OCI-LY7 (cell line): ENCODE results near the gene PARD6A.

Experiments
- CTCF ChIP-seq: fragments of 200-600 bp; sonication (generic); conservative IDR thresholded peaks from 2 replicates; pipeline ENCODE4 v1.5.1; 2014; ENCODE audit warnings: mild to moderate bottlenecking, antibody characterized with exemption, low read length, moderate library complexity, mixed read lengths
- EZH2phosphoT487 ChIP-seq: fragments of 200-600 bp; sonication (generic); IDR thresholded peaks from 2 replicates; pipeline ENCODE4 v1.6.1; 2018; ENCODE audit warnings: low read depth, borderline replicate concordance, mild to moderate bottlenecking, mixed run types, antibody characterized with exemption, low read length, moderate library complexity, mixed read lengths

DNA sequence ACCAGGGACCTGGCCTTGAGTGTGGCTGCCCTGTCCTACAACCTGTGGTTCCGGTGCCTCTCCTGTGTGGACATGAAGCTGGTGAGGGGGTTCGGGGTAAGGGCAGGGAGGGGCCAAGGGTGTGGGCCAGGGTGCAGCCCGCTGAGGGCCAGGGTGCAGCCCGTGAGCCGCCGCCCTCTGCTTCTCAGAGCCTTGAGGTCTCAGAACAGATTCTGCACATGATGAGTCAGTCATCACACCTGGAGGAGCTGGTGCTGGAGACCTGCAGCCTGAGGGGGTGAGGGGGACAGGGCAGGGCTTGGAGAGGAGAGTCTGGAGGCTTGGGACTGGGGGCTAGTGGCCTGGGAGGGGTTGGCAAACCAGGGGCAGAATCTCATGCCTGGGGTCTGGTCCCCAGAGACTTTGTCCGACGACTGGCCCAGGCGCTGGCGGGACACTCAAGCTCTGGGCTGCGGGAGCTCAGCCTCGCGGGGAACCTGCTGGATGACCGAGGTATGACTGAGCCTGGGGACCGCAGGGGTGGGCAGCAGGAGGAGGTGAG is 13.6 kb upstream of the PARD6A start:
- TF ChIP-seq CTCF, result no peak
- no peak for TF ChIP-seq EZH2phosphoT487
